Activated CD8-positive, alpha-beta memory T cell treated with anti-CD3 and anti-CD28 coated beads for 1 hour (primary cell): ENCODE data around the gene HOXD12.

ENCODE experiments used
- DNase-seq, 2 donors: peaks; one replicate each; pipeline ENCODE4 v3.0.0-alpha.2; 2020; ENCODE audit warnings: low read depth in 1 of 2; ENCODE audit errors: extremely low read depth in 1 of 2

Gene HOXD12

GRCh38 chr2:176092270-176093144, 7.1 kb upstream of the HOXD12 start, which contains the start of gene HOXD13:
Gene HOXD13 (plus strand): TSS chr2:176092721. CDS start chr2:176092891, 170 bp downstream.
- no peak for DNase-seq

GRCh38 chr2:176093145-176093897, 6.3 kb upstream of the HOXD12 start:
- DNase-seq: no peak

- DNase-seq: no peak
These were observed 5.7 kb upstream of the HOXD12 start for GRCh38 chr2:176093898-176094249.

- no peak for DNase-seq
These were observed 5.2 kb upstream of the HOXD12 start for GRCh38 chr2:176094349-176094748.

- DNase-seq: no peak
These were observed 4.2 kb upstream of the HOXD12 start for GRCh38 chr2:176095421-176095820.

GRCh38 chr2:176096243-176096985, 3.2 kb upstream of the HOXD12 start:
- no peak for DNase-seq

GRCh38 chr2:176096986-176097819, 2.4 kb upstream of the HOXD12 start:
- DNase-seq: peak; percentile 11 to 37

- DNase-seq: no peak
These were observed 1.7 kb upstream of the HOXD12 start for GRCh38 chr2:176097820-176098365.

GRCh38 chr2:176098366-176099158, 1.0 kb upstream of the HOXD12 start:
- DNase-seq: no peak

GRCh38 chr2:176099159-176099727, 352 bp upstream of the HOXD12 start:
- no peak for DNase-seq

GRCh38 chr2:176100547-176101140, 1.0 kb downstream of the HOXD12 start:
- DNase-seq: no peak

- DNase-seq: no peak
These were observed 1.7 kb downstream of the HOXD12 start for GRCh38 chr2:176101216-176101830.

- no peak for DNase-seq
These were observed 2.2 kb downstream of the HOXD12 start for GRCh38 chr2:176101842-176102241.

- no peak for DNase-seq
These were observed 2.8 kb downstream of the HOXD12 start for GRCh38 chr2:176102309-176102866.

GRCh38 chr2:176103194-176103593, 3.6 kb downstream of the HOXD12 start:
- DNase-seq: no peak

GRCh38 chr2:176103742-176104315, 4.2 kb downstream of the HOXD12 start:
- DNase-seq: no peak

GRCh38 chr2:176104316-176105077, 4.9 kb downstream of the HOXD12 start:
- no peak for DNase-seq
